ENCODE results near the gene ETS1. TPM values are rescaled to one million over a fixed set of nuclear protein-coding genes. Genes with fewer than 3 reads are reported as not detected.

ETS1 gene
- total RNA-seq, 1 donor from 2014 or later = 71.6 TPM

DNA sequence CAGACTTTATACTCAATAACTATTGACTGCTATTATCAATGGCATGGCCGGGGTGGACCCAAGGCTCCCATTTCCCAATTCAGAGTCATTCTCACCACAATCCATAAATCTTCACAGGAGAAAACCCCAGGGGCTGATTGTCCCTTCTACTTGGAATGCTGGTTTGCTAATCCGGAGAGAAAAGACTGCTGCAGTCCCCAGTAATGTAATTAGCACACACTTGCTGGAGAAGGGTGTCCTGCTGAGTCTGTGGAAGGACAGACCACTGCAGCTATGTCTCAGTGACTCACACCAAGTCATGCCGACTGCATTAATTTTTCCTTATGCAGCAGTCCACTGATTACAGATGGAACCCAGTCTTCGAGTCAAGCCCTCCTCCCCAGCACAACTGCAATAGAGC, 5.9 kb upstream of the ETS1 start:
- DNase-seq = no peak

DNA sequence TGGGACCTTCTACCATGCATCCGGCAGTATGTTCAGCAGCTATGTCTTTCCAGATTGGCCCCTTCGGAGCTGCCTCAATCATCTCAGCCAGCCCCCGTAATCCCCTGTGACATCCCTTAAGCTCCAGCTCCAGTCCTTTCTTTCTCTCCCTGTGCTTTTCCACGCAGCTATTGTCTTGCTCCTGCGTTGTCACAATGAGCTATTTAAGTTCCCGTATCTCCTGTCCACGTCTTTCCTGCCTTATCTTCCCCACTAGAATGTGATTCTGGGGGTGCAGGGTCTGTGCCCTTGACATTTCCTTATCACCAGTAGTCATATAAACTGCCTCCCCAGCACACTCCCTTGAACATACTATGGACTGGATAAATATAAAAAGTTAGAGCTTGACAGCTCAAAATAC, 5.1 kb upstream of the ETS1 start:
- no peak for DNase-seq

GRCh38 chr11:128590587-128590986, 3.2 kb upstream of the ETS1 start:
- no peak for DNase-seq

DNA sequence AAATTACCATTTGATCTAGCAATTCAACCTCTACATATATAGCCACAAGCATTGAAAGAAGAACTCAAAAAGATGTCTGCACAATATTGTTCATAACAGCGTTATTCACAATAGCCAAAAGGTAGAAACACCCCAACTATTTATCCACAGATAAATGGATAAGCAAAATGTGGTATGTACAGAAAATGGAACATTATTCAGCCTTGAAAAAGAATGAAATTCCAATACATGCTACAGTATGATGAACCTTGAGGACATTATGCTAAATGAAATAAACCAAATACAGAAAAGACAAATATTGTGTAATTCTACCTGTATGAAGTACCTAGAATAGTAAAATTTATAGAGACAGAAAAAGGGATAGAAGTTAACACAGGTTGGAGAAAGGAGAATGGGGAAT, 2.6 kb upstream of the ETS1 start:
- DNase-seq = no peak

- no peak for DNase-seq
Observed at GRCh38 chr11:128588093-128588492, 735 bp upstream of the ETS1 start.

- DNase-seq = no peak
Observed at GRCh38 chr11:128586689-128587088, 669 bp downstream of the ETS1 start.

- no peak for DNase-seq
Observed at GRCh38 chr11:128585498-128586238, 1.7 kb downstream of the ETS1 start.

GRCh38 chr11:128584253-128584652, 3.1 kb downstream of the ETS1 start:
- DNase-seq = no peak

- DNase-seq = peak; percentile 69
Observed at GRCh38 chr11:128582496-128583366, 4.6 kb downstream of the ETS1 start.

DNA sequence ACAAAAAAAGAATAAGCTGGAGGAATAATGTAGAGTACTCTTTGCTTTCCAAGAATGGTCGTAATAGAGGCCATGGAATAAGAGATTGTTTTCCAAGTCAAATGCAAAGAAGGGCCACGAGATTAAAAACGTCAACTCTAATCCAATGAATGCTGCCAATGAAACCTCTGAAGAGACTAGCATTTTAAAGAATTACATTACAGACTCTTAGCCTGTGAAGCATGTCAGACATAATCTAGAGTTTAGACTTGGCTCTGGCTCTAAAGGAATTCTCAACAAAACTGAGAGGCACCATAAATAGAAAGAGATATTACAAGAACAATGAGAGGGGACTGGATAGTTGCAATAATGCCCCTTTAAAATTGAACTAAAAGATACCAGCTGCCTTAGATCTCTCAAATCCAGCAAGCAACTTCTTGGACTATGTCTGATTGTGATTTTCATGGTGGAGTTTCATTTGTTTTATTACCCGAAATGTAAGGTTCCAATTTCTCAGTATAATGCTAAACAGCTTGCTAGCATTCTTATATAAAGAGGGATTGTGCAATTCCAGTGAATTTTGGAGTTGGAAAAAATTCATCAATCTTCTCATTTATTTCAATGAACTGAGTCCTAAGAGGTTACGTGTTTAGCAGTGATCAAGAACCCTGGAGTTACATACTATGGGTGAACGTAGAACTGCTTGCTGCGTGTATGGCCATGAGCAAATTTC, 5.6 kb downstream of the ETS1 start:
- DNase-seq = peak; percentile 66

DNA sequence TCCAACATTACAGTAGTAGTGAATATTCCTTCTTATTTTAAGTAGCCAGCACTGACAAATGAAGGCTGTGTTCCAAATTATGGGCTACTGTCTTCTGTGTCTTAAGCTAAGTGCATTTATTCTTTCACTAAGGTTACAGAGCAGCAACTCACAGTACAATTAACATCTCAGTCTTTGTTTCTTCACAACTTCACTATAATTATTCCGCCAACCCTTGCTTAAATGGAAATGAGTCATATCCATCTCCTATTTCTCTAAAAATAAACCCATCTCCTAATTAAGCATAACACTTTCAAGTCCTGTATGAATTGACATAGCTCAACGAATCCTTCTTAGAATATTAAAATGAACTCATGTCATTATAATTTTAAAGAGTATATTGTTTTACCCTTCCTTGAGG, 6.7 kb downstream of the ETS1 start:
- DNase-seq = no peak

- DNase-seq = no peak
Observed at GRCh38 chr11:128579798-128580504, 7.4 kb downstream of the ETS1 start.

GRCh38 chr11:128576555-128576954, 10.8 kb downstream of the ETS1 start:
- DNase-seq = no peak

- peak; percentile 83 for DNase-seq
Observed at GRCh38 chr11:128575961-128576350, 11.4 kb downstream of the ETS1 start.

- DNase-seq = no peak
Observed at GRCh38 chr11:128575174-128575960, 12.0 kb downstream of the ETS1 start.

DNA sequence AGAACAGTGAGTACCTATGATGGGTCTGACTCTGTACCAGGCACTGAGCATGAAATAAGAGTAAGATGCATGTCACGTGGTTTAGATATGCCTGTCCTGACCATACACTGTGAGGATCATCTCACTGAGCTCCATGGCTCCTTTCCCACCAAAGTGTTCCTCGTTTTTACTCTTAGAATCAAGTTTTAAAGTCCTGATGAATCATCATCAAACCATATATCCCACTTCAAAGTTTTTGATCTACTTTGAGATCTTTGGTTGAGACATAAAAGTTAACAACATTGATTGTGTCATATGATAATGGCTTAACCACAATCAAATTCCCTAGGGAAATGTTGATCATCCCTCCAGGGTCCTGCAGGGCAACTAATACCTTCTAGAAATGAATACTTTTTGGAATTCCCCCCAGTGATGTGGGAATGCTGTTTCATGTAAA, 12.8 kb downstream of the ETS1 start:
- DNase-seq = no peak

DNA sequence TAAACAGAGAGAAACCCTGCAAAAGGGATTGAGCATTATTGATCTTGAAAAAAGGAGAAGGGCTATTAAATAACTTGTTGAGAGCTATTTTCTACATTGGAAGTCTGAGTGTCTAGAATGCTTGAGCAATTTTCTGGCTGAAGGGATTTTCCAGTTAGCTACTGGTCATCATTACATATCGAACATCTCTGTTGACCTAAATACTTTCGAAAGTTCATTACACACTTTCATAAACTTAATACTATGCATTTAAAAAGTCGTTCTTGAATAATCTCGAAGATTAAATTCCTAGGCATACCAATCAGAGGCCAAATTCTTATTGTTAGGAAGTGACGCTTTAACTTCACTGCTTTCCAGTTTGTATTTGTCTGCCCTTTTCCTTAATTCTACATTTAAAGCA, 13.7 kb downstream of the ETS1 start:
- DNase-seq = no peak

- no peak for DNase-seq
Observed at GRCh38 chr11:128572965-128573364, 14.4 kb downstream of the ETS1 start.

DNA sequence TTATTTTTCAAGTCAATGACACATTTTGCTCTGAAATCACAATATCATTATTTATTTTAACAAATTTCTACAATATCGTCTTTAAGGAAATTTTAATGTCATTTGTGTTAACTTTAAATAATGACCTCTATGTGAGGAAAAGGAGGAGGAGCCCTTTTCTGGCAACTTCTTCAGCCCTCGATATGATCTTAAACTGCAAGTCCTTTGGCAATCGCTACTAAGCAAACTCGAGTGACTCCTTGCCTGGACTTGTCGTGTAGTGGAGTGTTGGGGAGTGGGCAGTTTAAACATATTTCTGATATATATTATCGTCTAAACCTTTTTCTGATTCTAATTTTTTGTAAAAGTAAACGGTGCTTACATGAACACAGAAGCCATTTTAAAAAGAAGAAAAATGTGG, 16.7 kb downstream of the ETS1 start:
- no peak for DNase-seq

GRCh38 chr11:128569291-128569690, 18.1 kb downstream of the ETS1 start:
- DNase-seq = no peak

GRCh38 chr11:128568166-128568778, 19.1 kb downstream of the ETS1 start:
- DNase-seq = no peak

Measured in tongue (tissue), 2 donors.